Kidney capillary endothelial cell (primary cell): ENCODE measurements around the gene BNIP1.

ENCODE experiments used
- DNase-seq: peaks from one replicate; pipeline ENCODE4 v3.0.0-alpha.2; 2018; ENCODE audit warnings: low spot score

Gene BNIP1

GRCh38 chr5:173213236-173213933 lies 69.1 kb downstream of the BNIP1 start:
- no peak for DNase-seq
